SU-DHL-6 (cell line): ENCODE data around the gene PNMT.

Experiments
- H2AFZ ChIP-seq: fragments of 200-600 bp; sonication (generic); 2 replicates; pipeline ENCODE4 v1.6.1; 2014; ENCODE audit warnings: low read depth, mild to moderate bottlenecking, moderate library complexity, mixed read lengths, antibody characterized with exemption, low read length; ENCODE audit not compliant: severe bottlenecking
- H3F3A ChIP-seq: fragments of 200-600 bp; shearing (Covaris generic); 2 replicates; pipeline ENCODE4 v1.6.0; 2016; ENCODE audit warnings: antibody characterized with exemption, mild to moderate bottlenecking; ENCODE audit not compliant: insufficient read depth
- H3K27ac ChIP-seq: fragments of 200-600 bp; sonication (generic); 2 replicates; pipeline ENCODE4 v1.5.1; 2016; ENCODE audit warnings: low read depth, mild to moderate bottlenecking, low read length, moderate library complexity, mixed read lengths
- H3K27me3 ChIP-seq: fragments of 200-600 bp; sonication (generic), shearing (Covaris generic); 2 replicates; pipeline ENCODE4 v1.6.0; 2014; ENCODE audit warnings: mild to moderate bottlenecking, low read length
- H3K36me3 ChIP-seq: fragments of 200-600 bp; sonication (generic); 2 replicates; pipeline ENCODE4 v1.6.1; 2014; ENCODE audit warnings: mild to moderate bottlenecking, low read length, mixed read lengths
- H3K4me2 ChIP-seq: fragments of 300-600, 200-600 bp; shearing (Covaris generic), sonication (generic); 2 replicates; pipeline ENCODE4 v1.6.0; 2014; ENCODE audit warnings: low read length, low read depth, mild to moderate bottlenecking; ENCODE audit not compliant: poor library complexity, severe bottlenecking
- H3K4me3 ChIP-seq: fragments of 200-600 bp; sonication (generic); 2 replicates; pipeline ENCODE4 v1.5.1; 2014; ENCODE audit warnings: antibody characterized with exemption, low read length, mild to moderate bottlenecking, mixed read lengths; ENCODE audit not compliant: insufficient read depth, poor library complexity, severe bottlenecking
- H3K79me2 ChIP-seq: fragments of 200-600 bp; sonication (generic); 2 replicates; pipeline ENCODE4 v1.6.1; 2014; ENCODE audit warnings: mild to moderate bottlenecking, low read length, moderate library complexity; ENCODE audit not compliant: insufficient read depth
- H3K9ac ChIP-seq: fragments of 200-600 bp; sonication (generic); 2 replicates; pipeline ENCODE4 v1.7.0; 2014; ENCODE audit warnings: mild to moderate bottlenecking, low read length
- H3K9me2 ChIP-seq: fragments of 200-600 bp; sonication (generic); replicated peaks from 2 replicates; pipeline ENCODE4 v1.6.1; 2014; ENCODE audit warnings: low read length; ENCODE audit not compliant: insufficient read depth
- H3K9me3 ChIP-seq: fragments of 200-600 bp; sonication (generic); 2 replicates; pipeline ENCODE4 v1.6.1; 2014; ENCODE audit warnings: low read length, mixed read lengths; ENCODE audit not compliant: insufficient read depth
- H4K20me1 ChIP-seq: fragments of 200-600 bp; sonication (generic); 2 replicates; pipeline ENCODE4 v1.6.1; 2014; ENCODE audit warnings: low read depth, mild to moderate bottlenecking, antibody characterized with exemption, low read length, moderate library complexity, mixed read lengths
- CTCF ChIP-seq: fragments of 200-600 bp; sonication (generic); IDR thresholded peaks from one replicate; pipeline ENCODE4 v1.5.1; 2017; ENCODE audit warnings: antibody characterized with exemption, mild to moderate bottlenecking, low read length, moderate library complexity; ENCODE audit not compliant: insufficient read depth, poor library complexity, severe bottlenecking
- EZH2phosphoT487 ChIP-seq: fragments of 200-600 bp; sonication (generic), shearing (Covaris generic); conservative IDR thresholded peaks from 2 replicates; pipeline ENCODE4 v1.6.1; 2018; ENCODE audit warnings: mild to moderate bottlenecking, antibody characterized with exemption, low read length, moderate library complexity, mixed read lengths

PNMT gene

GRCh38 chr17:39627047-39627711, 41.1 kb upstream of the PNMT start:
- no peaks in the 10 kb centered on the region for H3K27me3 ChIP-seq

GRCh38 chr17:39627712-39628516, 40.3 kb upstream of the PNMT start:
- no peaks in the 10 kb centered on the region for H3K9me3 ChIP-seq
- no peaks in the 10 kb centered on the region for H3K36me3 ChIP-seq
- H3F3A ChIP-seq: no peaks in the 10 kb centered on the region
- no peak overlapping the region for H3K4me2 ChIP-seq
- no peak overlapping the region for H2AFZ ChIP-seq
- H3K9me2 ChIP-seq: no peaks in the 10 kb centered on the region
- no peaks in the 10 kb centered on the region for H4K20me1 ChIP-seq
- H3K4me3 ChIP-seq: no peak overlapping the region
- H3K27me3 ChIP-seq: no peaks in the 10 kb centered on the region
- TF ChIP-seq CTCF (no peak), EZH2phosphoT487 (no peak)
- H3K9ac ChIP-seq: no peak overlapping the region
- H3K79me2 ChIP-seq: no peaks in the 10 kb centered on the region
- no peak overlapping the region for H3K27ac ChIP-seq

More at GRCh38 chr17:39627047-39627711, 41.1 kb upstream of the PNMT start:
- H3K9ac ChIP-seq: no peak overlapping the region
- H2AFZ ChIP-seq: no peak overlapping the region
- no peak overlapping the region for H3K4me2 ChIP-seq
- peaks cover 3% of the 10 kb centered on the region; the same call in 1 of the 2 replicates for H3F3A ChIP-seq
- no peaks in the 10 kb centered on the region for H3K9me3 ChIP-seq
- TF ChIP-seq CTCF (no peak), EZH2phosphoT487 (no peak)
- no peak overlapping the region for H3K4me3 ChIP-seq
- H3K79me2 ChIP-seq: no peaks in the 10 kb centered on the region
- H3K36me3 ChIP-seq: no peaks in the 10 kb centered on the region
- H3K9me2 ChIP-seq: no peaks in the 10 kb centered on the region
- no peaks in the 10 kb centered on the region for H4K20me1 ChIP-seq
- H3K27ac ChIP-seq: no peak overlapping the region

- TF ChIP-seq CTCF (no peak), EZH2phosphoT487 (no peak)
- Histone ChIP-seq H4K20me1 (no peaks in the 10 kb centered on the region), H3K27me3 (no peaks in the 10 kb centered on the region), H3K4me2 (no peak overlapping the region), H2AFZ (no peak overlapping the region), H3K27ac (no peak overlapping the region), H3K9me3 (no peaks in the 10 kb centered on the region), H3F3A (no peaks in the 10 kb centered on the region), H3K79me2 (no peaks in the 10 kb centered on the region), H3K9me2 (no peaks in the 10 kb centered on the region), H3K36me3 (no peaks in the 10 kb centered on the region), H3K4me3 (no peak overlapping the region), H3K9ac (no peak overlapping the region)
Observed at GRCh38 chr17:39628655-39629493, 39.4 kb upstream of the PNMT start.
